Measurements from ENCODE around the gene RPL14. TPM values are rescaled to one million over a fixed set of nuclear protein-coding genes. Genes with fewer than 3 reads are reported as not detected.
A peak's percentile ranks its signal among the peaks of the same experiment; 100 is the strongest.

Gene RPL14
- total and polyA plus RNA-seq, 10 of the 15 experiments (the other 5 are each of a cell fraction or from before 2014, with no cell fraction given): 530 to 3,008 (median 1,136) TPM

DNA sequence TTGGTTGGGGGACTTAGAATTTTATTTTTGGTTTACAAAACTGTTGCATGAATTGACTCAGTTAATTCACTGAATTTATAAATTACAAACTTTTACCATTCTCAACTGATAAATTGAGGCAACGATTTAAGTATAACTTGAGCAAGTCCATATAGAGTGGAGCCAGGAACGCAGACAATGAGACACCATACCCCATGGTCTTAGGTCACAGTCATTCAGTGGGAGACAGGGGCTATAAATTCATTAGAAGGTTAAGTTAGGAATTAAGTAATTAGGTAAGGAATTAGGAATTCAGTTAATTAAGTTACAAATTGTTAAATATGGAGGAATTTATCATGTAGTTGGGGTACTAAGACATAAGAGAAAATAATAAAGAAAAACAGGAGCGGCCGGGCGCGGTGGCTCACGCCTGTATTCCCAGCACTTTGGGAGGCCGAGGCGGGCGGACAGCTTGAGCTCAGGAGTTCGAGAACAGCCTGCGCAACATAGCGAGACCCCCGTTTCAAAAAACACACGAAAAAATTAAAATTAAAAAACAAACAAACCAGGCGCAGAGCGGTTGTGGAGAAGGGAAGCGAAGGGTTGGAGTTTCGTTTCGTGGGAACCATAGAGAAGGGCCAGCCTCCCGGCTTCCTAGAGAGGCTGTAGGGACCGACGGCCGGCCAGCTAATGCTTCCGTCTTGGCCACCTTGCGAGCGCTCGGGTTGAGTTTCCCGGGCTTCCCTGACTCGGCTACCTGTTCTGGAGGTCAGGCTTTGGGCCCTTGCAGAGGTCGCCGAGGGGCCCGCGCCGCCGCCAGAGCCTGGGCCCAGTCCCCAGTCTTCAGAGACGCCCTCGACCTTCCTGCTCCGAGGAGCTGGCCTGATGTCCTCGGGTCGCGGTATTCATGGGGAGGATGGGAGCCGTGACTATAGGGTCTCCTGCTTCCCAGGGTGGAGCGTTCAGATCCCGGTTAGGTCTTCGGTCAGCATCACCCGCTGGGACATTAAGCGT, 19.6 kb downstream of the RPL14 start, which contains the start of gene ZNF619 (continued):
- TF ChIP-seq, protein P1, sequence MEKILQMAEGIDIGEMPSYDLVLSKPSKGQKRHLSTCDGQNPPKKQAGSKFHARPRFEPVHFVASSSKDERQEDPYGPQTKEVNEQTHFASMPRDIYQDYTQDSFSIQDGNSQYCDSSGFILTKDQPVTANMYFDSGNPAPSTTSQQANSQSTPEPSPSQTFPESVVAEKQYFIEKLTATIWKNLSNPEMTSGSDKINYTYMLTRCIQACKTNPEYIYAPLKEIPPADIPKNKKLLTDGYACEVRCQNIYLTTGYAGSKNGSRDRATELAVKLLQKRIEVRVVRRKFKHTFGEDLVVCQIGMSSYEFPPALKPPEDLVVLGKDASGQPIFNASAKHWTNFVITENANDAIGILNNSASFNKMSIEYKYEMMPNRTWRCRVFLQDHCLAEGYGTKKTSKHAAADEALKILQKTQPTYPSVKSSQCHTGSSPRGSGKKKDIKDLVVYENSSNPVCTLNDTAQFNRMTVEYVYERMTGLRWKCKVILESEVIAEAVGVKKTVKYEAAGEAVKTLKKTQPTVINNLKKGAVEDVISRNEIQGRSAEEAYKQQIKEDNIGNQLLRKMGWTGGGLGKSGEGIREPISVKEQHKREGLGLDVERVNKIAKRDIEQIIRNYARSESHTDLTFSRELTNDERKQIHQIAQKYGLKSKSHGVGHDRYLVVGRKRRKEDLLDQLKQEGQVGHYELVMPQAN (conservative IDR thresholded peaks at IDR 0.05): peak; percentile 61; the same call in 1 of the 2 replicates
- peak; percentile 62; the same call in 1 of the 2 replicates for TF ChIP-seq GABPA (IDR thresholded peaks at IDR 0.05; ENCODE audit: low read depth)
- no peak for TF ChIP-seq TCF3 (IDR thresholded peaks at IDR 0.05; ENCODE audit: borderline replicate concordance, insufficient read depth, low read depth, low read length)
- TF ChIP-seq TAF1 (IDR thresholded peaks at IDR 0.05; ENCODE audit: borderline replicate concordance, low read depth, low read length): peak; percentile 78; the same call in 1 of the 2 replicates
- TF ChIP-seq IKZF2 (IDR thresholded peaks at IDR 0.05): peak; percentile 38 to 65; a peak in 3 of 4 replicates
- peak; percentile 41; the same call in 1 of the 2 replicates for TF ChIP-seq ZNF24 (IDR thresholded peaks at IDR 0.05)
- TF ChIP-seq HCFC1 (IDR thresholded peaks at IDR 0.05; ENCODE audit: low read length): no peak; the same call in none of the 2 replicates
- no peak for TF ChIP-seq PAX5 (IDR thresholded peaks at IDR 0.05; ENCODE audit: borderline replicate concordance, low read depth, low read length)
- TF ChIP-seq, protein P2, sequence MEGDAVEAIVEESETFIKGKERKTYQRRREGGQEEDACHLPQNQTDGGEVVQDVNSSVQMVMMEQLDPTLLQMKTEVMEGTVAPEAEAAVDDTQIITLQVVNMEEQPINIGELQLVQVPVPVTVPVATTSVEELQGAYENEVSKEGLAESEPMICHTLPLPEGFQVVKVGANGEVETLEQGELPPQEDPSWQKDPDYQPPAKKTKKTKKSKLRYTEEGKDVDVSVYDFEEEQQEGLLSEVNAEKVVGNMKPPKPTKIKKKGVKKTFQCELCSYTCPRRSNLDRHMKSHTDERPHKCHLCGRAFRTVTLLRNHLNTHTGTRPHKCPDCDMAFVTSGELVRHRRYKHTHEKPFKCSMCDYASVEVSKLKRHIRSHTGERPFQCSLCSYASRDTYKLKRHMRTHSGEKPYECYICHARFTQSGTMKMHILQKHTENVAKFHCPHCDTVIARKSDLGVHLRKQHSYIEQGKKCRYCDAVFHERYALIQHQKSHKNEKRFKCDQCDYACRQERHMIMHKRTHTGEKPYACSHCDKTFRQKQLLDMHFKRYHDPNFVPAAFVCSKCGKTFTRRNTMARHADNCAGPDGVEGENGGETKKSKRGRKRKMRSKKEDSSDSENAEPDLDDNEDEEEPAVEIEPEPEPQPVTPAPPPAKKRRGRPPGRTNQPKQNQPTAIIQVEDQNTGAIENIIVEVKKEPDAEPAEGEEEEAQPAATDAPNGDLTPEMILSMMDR (IDR thresholded peaks at IDR 0.05 in 2 of 3, conservative IDR thresholded peaks at IDR 0.05 in 1 of 3; ENCODE audit: control insufficient read depth in 2 of 3, extremely low read depth in 1 of 3, insufficient read depth in 1 of 3, low read depth in 3 of 3, low read length in 3 of 3): no peak
- TF ChIP-seq RB1 (IDR thresholded peaks at IDR 0.05; ENCODE audit: borderline replicate concordance): peak; percentile 60; the same call in 1 of the 2 replicates
- TF ChIP-seq, protein P3, sequence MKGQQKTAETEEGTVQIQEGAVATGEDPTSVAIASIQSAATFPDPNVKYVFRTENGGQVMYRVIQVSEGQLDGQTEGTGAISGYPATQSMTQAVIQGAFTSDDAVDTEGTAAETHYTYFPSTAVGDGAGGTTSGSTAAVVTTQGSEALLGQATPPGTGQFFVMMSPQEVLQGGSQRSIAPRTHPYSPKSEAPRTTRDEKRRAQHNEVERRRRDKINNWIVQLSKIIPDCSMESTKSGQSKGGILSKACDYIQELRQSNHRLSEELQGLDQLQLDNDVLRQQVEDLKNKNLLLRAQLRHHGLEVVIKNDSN (IDR thresholded peaks at IDR 0.05; ENCODE audit: borderline replicate concordance, extremely low read length, insufficient read depth, low read depth, low read length): no peak
- 0 out of 2 replicates have a peak, but pooled peaks have one; percentile 19 for TF ChIP-seq ATF7 (IDR thresholded peaks at IDR 0.05; ENCODE audit: low read depth)
- TF ChIP-seq IKZF1 (conservative IDR thresholded peaks at IDR 0.05): peak; percentile 81
- TF ChIP-seq KAT2A (conservative IDR thresholded peaks at IDR 0.05; ENCODE audit: control insufficient read depth, low read depth, low read length): no peak
- no peak for TF ChIP-seq CBX3 (IDR thresholded peaks at IDR 0.05; ENCODE audit: borderline replicate concordance, low read depth)
- TF ChIP-seq, protein P4, sequence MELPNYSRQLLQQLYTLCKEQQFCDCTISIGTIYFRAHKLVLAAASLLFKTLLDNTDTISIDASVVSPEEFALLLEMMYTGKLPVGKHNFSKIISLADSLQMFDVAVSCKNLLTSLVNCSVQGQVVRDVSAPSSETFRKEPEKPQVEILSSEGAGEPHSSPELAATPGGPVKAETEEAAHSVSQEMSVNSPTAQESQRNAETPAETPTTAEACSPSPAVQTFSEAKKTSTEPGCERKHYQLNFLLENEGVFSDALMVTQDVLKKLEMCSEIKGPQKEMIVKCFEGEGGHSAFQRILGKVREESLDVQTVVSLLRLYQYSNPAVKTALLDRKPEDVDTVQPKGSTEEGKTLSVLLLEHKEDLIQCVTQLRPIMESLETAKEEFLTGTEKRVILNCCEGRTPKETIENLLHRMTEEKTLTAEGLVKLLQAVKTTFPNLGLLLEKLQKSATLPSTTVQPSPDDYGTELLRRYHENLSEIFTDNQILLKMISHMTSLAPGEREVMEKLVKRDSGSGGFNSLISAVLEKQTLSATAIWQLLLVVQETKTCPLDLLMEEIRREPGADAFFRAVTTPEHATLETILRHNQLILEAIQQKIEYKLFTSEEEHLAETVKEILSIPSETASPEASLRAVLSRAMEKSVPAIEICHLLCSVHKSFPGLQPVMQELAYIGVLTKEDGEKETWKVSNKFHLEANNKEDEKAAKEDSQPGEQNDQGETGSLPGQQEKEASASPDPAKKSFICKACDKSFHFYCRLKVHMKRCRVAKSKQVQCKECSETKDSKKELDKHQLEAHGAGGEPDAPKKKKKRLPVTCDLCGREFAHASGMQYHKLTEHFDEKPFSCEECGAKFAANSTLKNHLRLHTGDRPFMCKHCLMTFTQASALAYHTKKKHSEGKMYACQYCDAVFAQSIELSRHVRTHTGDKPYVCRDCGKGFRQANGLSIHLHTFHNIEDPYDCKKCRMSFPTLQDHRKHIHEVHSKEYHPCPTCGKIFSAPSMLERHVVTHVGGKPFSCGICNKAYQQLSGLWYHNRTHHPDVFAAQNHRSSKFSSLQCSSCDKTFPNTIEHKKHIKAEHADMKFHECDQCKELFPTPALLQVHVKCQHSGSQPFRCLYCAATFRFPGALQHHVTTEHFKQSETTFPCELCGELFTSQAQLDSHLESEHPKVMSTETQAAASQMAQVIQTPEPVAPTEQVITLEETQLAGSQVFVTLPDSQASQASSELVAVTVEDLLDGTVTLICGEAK (IDR thresholded peaks at IDR 0.05; ENCODE audit: borderline replicate concordance): peak; percentile 72
- TF ChIP-seq GATAD2B (conservative IDR thresholded peaks at IDR 0.05; ENCODE audit: low read depth): peak; percentile 62; the same call in 1 of the 2 replicates
- TF ChIP-seq ZNF207 (IDR thresholded peaks at IDR 0.05; ENCODE audit: borderline replicate concordance): 0 out of 2 replicates have a peak, but pooled peaks have one; percentile 54
- no peak for TF ChIP-seq TCF7 (IDR thresholded peaks at IDR 0.05; ENCODE audit: borderline replicate concordance)

Measured in GM12878 (cell line).